HepG2 (cell line): ENCODE results near the gene HIPK2. TPM values are rescaled to one million over a fixed set of nuclear protein-coding genes. Genes with fewer than 3 reads are reported as not detected.
A peak's percentile ranks its signal among the peaks of the same experiment; 100 is the strongest.

Source experiments
- GABPA ChIP-seq, 2 experiments: IDR thresholded peaks; 2 replicates each; pipeline ENCODE4 v1.6.1; 2011 to 2016; ENCODE audit warnings: low read depth in 2 of 2, low read length in 1 of 2, missing biosample characterization in 1 of 2, missing genetic modification characterization in 1 of 2
- HDAC2 ChIP-seq: sonication (generic); formaldehyde crosslinking; IDR thresholded peaks from 2 replicates; pipeline ENCODE4 v1.4.0; 2020; ENCODE audit warnings: missing genetic modification reagents
- KLF16 ChIP-seq, 2 experiments: sonication (generic) in 1 of 2; formaldehyde crosslinking in 1 of 2; IDR thresholded peaks; 2 replicates each; pipeline versions ENCODE4 v1.6.1 to v1.8.0; 2016 to 2023; ENCODE audit warnings: missing genetic modification reagents in 2 of 2, missing compliant biosample characterization in 1 of 2
- MBNL3 ChIP-seq: fragments of 250-450 bp; sonication (Bioruptor Pico); conservative IDR thresholded peaks from 2 replicates; pipeline ENCODE4 v1.8.0; 2022; ENCODE audit warnings: mild to moderate bottlenecking, inconsistent platforms
- NBN ChIP-seq: fragments of 450-650 bp; conservative IDR thresholded peaks from 2 replicates; pipeline ENCODE4 v1.6.1; 2017
- NFIC ChIP-seq: IDR thresholded peaks from 2 replicates; pipeline ENCODE4 v1.6.1; 2012; ENCODE audit warnings: mild to moderate bottlenecking, low read length, inconsistent platforms
- RFX5 ChIP-seq: IDR thresholded peaks from 2 replicates; pipeline ENCODE4 v1.6.1; 2011; ENCODE audit warnings: low read depth, low read length, improper control_type of control experiment
- SP5 ChIP-seq: IDR thresholded peaks from 2 replicates; pipeline ENCODE4 v1.6.1; 2016; ENCODE audit warnings: low read depth, borderline replicate concordance
- TEAD3 ChIP-seq: optimal IDR thresholded peaks from 2 replicates; pipeline ENCODE3; 2016; ENCODE audit warnings: borderline replicate concordance
- TP53 ChIP-seq: sonication (generic); formaldehyde crosslinking; conservative IDR thresholded peaks from 2 replicates; pipeline ENCODE4 v1.4.0; 2020; ENCODE audit warnings: missing genetic modification reagents
- YEATS2 ChIP-seq: sonication (generic); formaldehyde crosslinking; IDR thresholded peaks from 2 replicates; pipeline ENCODE4 v1.4.0; 2020; ENCODE audit warnings: missing genetic modification reagents, borderline replicate concordance
- ZNF530 ChIP-seq: sonication (generic); formaldehyde crosslinking; IDR thresholded peaks from 2 replicates; pipeline ENCODE4 v1.5.0; 2020; ENCODE audit warnings: low read depth, mild to moderate bottlenecking, missing genetic modification reagents
- ZNF567 ChIP-seq: sonication (generic); formaldehyde crosslinking; IDR thresholded peaks from 2 replicates; pipeline ENCODE4 v1.8.1; 2023; ENCODE audit warnings: mild to moderate bottlenecking, missing genetic modification reagents, borderline replicate concordance
- polyA plus RNA-seq, 8 experiments: library from polyadenylated mRNA; depleted of rRNA in 3 of 8; stranded (reverse) in 7 of 8; unstranded in 1 of 8; fragments of >200 nt; fragmentation: Illumina TruSeq in 4 of 8; extraction: Trizol in 4 of 8; gene quantifications; 2 replicates each; pipeline versions ENCODE4 v1.2.1 to v1.2.3, GENCODE V29; 2011 to 2016; ENCODE audit warnings: low read depth in 4 of 8, missing spikeins in 1 of 8, mixed read lengths in 1 of 8; ENCODE audit not compliant: insufficient read depth in 1 of 8
- total RNA-seq, 5 experiments: library from RNA; depleted of rRNA; stranded (reverse); fragments of >200 nt; fragmentation: Illumina TruSeq; extraction: Trizol; gene quantifications; 2 replicates each; pipeline ENCODE4 v1.2.3, GENCODE V29; 2016; ENCODE audit warnings: low read depth in 1 of 5
- TF ChIP-seq, protein P1 (sequence below): sonication (generic); formaldehyde crosslinking; IDR thresholded peaks from 2 replicates; pipeline ENCODE4 v1.4.0; 2020; ENCODE audit warnings: missing genetic modification reagents
- TF ChIP-seq, protein P2 (sequence below): sonication (generic); formaldehyde crosslinking; IDR thresholded peaks from 2 replicates; pipeline ENCODE4 v1.5.0; 2020; ENCODE audit warnings: missing genetic modification reagents
- TF ChIP-seq, protein P3 (sequence below): IDR thresholded peaks from 2 replicates; pipeline ENCODE4 v1.6.1; 2016; ENCODE audit warnings: low read depth, borderline replicate concordance
- TF ChIP-seq, protein P4 (sequence below): sonication (generic); formaldehyde crosslinking; IDR thresholded peaks from 2 replicates; pipeline ENCODE4 v1.5.1; 2020; ENCODE audit warnings: missing genetic modification reagents, mild to moderate bottlenecking, borderline replicate concordance
- TF ChIP-seq, protein P5 (sequence below): sonication (generic); formaldehyde crosslinking; IDR thresholded peaks from 2 replicates; pipeline ENCODE4 v1.5.1; 2020; ENCODE audit warnings: mild to moderate bottlenecking, missing genetic modification reagents, moderate library complexity

HIPK2 gene
- total and polyA plus RNA-seq, 2 of the 13 experiments (the other 11 are each of a cell fraction or from before 2014, with no cell fraction given), result 14.4 to 20.2 TPM

DNA sequence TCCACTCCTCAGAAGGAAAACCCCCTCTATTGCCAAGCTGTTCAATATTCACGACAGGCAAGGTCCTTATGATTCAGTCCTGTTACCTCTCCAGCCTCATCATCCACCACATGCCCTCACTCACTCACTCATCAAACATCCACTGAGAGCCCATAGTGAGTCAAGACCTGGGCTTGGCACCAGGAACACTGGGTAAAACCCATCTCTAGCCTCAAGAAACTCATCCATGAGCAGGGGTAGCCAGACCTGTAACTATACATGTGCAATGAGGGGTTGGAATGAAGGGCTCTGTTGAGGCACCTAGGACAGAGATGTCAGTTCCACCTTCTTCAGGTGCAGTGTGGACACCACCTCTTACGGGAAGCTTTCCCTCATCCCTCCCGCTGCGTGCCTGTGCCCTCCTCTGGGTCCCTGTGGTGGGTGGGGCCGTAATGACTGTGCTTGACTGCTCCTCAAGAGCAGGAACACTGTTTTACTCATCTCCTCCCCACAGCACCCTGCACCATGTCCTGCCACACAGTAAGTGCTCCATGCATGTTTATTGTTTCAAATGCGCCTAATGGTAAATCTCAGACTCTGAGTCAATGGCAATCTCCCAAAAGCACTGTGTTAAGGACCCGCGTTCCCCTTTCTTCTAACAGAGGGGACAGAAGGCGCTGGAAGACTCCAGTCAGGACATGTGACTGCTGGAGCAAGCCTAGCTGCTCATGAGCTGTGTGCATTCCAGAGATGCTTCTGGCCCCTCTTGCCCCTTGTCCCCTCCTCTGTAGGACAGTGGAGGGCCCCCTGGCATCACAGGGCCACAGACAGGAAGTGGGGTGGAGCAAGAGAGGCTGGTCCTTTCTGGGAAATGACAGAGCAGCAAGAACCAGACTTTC is 95.4 kb downstream of the HIPK2 start (continued):
- TF ChIP-seq RFX5, result no peak
- no peak for TF ChIP-seq ZNF530 (CRISPR knock-in tag)
- peak; percentile 94 for TF ChIP-seq TEAD3 (CRISPR knock-in tag)
- TF ChIP-seq, protein P1, sequence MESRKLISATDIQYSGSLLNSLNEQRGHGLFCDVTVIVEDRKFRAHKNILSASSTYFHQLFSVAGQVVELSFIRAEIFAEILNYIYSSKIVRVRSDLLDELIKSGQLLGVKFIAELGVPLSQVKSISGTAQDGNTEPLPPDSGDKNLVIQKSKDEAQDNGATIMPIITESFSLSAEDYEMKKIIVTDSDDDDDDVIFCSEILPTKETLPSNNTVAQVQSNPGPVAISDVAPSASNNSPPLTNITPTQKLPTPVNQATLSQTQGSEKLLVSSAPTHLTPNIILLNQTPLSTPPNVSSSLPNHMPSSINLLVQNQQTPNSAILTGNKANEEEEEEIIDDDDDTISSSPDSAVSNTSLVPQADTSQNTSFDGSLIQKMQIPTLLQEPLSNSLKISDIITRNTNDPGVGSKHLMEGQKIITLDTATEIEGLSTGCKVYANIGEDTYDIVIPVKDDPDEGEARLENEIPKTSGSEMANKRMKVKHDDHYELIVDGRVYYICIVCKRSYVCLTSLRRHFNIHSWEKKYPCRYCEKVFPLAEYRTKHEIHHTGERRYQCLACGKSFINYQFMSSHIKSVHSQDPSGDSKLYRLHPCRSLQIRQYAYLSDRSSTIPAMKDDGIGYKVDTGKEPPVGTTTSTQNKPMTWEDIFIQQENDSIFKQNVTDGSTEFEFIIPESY (CRISPR knock-in tag), result peak; percentile 91
- TF ChIP-seq YEATS2, result no peak
- TF ChIP-seq, protein P2, sequence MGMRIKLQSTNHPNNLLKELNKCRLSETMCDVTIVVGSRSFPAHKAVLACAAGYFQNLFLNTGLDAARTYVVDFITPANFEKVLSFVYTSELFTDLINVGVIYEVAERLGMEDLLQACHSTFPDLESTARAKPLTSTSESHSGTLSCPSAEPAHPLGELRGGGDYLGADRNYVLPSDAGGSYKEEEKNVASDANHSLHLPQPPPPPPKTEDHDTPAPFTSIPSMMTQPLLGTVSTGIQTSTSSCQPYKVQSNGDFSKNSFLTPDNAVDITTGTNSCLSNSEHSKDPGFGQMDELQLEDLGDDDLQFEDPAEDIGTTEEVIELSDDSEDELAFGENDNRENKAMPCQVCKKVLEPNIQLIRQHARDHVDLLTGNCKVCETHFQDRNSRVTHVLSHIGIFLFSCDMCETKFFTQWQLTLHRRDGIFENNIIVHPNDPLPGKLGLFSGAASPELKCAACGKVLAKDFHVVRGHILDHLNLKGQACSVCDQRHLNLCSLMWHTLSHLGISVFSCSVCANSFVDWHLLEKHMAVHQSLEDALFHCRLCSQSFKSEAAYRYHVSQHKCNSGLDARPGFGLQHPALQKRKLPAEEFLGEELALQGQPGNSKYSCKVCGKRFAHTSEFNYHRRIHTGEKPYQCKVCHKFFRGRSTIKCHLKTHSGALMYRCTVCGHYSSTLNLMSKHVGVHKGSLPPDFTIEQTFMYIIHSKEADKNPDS (CRISPR knock-in tag), result no peak
- no peak for TF ChIP-seq KLF16 (CRISPR knock-in tag; IDR thresholded peaks at IDR 0.05)
- TF ChIP-seq TP53 (CRISPR knock-in tag), result no peak
- 0 out of 2 replicates have a peak, but pooled peaks have one; percentile 42 for TF ChIP-seq HDAC2 (CRISPR knock-in tag)
- TF ChIP-seq MBNL3 (CRISPR knock-in tag), result no peak
- TF ChIP-seq, protein P3, sequence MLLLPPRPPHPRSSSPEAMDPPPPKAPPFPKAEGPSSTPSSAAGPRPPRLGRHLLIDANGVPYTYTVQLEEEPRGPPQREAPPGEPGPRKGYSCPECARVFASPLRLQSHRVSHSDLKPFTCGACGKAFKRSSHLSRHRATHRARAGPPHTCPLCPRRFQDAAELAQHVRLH (CRISPR knock-in tag), result no peak
- peak; percentile 55; the same call in 1 of the 2 replicates for TF ChIP-seq SP5 (CRISPR knock-in tag)
- no peak for TF ChIP-seq ZNF567 (CRISPR knock-in tag)
- TF ChIP-seq, protein P4, sequence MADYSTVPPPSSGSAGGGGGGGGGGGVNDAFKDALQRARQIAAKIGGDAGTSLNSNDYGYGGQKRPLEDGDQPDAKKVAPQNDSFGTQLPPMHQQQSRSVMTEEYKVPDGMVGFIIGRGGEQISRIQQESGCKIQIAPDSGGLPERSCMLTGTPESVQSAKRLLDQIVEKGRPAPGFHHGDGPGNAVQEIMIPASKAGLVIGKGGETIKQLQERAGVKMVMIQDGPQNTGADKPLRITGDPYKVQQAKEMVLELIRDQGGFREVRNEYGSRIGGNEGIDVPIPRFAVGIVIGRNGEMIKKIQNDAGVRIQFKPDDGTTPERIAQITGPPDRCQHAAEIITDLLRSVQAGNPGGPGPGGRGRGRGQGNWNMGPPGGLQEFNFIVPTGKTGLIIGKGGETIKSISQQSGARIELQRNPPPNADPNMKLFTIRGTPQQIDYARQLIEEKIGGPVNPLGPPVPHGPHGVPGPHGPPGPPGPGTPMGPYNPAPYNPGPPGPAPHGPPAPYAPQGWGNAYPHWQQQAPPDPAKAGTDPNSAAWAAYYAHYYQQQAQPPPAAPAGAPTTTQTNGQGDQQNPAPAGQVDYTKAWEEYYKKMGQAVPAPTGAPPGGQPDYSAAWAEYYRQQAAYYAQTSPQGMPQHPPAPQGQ (CRISPR knock-in tag), result no peak
- no peak for TF ChIP-seq NBN
- TF ChIP-seq NFIC, result no peak
- TF ChIP-seq, protein P5, sequence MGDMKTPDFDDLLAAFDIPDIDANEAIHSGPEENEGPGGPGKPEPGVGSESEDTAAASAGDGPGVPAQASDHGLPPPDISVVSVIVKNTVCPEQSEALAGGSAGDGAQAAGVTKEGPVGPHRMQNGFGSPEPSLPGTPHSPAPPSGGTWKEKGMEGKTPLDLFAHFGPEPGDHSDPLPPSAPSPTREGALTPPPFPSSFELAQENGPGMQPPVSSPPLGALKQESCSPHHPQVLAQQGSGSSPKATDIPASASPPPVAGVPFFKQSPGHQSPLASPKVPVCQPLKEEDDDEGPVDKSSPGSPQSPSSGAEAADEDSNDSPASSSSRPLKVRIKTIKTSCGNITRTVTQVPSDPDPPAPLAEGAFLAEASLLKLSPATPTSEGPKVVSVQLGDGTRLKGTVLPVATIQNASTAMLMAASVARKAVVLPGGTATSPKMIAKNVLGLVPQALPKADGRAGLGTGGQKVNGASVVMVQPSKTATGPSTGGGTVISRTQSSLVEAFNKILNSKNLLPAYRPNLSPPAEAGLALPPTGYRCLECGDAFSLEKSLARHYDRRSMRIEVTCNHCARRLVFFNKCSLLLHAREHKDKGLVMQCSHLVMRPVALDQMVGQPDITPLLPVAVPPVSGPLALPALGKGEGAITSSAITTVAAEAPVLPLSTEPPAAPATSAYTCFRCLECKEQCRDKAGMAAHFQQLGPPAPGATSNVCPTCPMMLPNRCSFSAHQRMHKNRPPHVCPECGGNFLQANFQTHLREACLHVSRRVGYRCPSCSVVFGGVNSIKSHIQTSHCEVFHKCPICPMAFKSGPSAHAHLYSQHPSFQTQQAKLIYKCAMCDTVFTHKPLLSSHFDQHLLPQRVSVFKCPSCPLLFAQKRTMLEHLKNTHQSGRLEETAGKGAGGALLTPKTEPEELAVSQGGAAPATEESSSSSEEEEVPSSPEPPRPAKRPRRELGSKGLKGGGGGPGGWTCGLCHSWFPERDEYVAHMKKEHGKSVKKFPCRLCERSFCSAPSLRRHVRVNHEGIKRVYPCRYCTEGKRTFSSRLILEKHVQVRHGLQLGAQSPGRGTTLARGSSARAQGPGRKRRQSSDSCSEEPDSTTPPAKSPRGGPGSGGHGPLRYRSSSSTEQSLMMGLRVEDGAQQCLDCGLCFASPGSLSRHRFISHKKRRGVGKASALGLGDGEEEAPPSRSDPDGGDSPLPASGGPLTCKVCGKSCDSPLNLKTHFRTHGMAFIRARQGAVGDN (CRISPR knock-in tag), result peak; percentile 89
- no peak for TF ChIP-seq GABPA (IDR thresholded peaks at IDR 0.05; ENCODE audit: low read depth, low read length)
- TF ChIP-seq GABPA (CRISPR knock-in tag; IDR thresholded peaks at IDR 0.05; ENCODE audit: low read depth), result peak; percentile 51; the same call in 1 of the 2 replicates
